GM15510 (cell line): ENCODE results near the gene KCNIP3.

Experiments
- POLR2A ChIP-seq: IDR thresholded peaks from 3 replicates; pipeline ENCODE4 v1.6.1; 2011; ENCODE audit warnings: borderline replicate concordance; ENCODE audit not compliant: insufficient read length; ENCODE audit errors: extremely low read depth

Gene KCNIP3

GRCh38 chr2:95390881-95391321 lies 93.8 kb downstream of the KCNIP3 start:
- TF ChIP-seq POLR2A, result no peak

GRCh38 chr2:95391641-95392310 lies 94.6 kb downstream of the KCNIP3 start:
- no peak for TF ChIP-seq POLR2A

- TF ChIP-seq POLR2A, result no peak
Observed at GRCh38 chr2:95392320-95392719, 95.2 kb downstream of the KCNIP3 start.

GRCh38 chr2:95392730-95393455 lies 95.7 kb downstream of the KCNIP3 start:
- TF ChIP-seq POLR2A, result no peak

GRCh38 chr2:95393901-95394300 lies 96.8 kb downstream of the KCNIP3 start:
- no peak for TF ChIP-seq POLR2A

- no peak for TF ChIP-seq POLR2A
Observed at GRCh38 chr2:95399061-95399460, 101.9 kb downstream of the KCNIP3 start.

GRCh38 chr2:95401480-95401879 lies 104.3 kb downstream of the KCNIP3 start:
- no peak for TF ChIP-seq POLR2A

GRCh38 chr2:95402370-95403203 lies 105.4 kb downstream of the KCNIP3 start, which contains the start of gene FAHD2A:
Gene FAHD2A (plus strand): TSS chr2:95402708. CDS start chr2:95405559, 2,851 bp downstream.
- TF ChIP-seq POLR2A, result peak; percentile 81
